OCI-LY7 (cell line): ENCODE data around the gene NGF. TPM values are rescaled to one million over a fixed set of nuclear protein-coding genes. Genes with fewer than 3 reads are reported as not detected.

Experiments used
- BruUV-seq: library from RNA; stranded (reverse); fragments of 400-500 nt; replicated peaks from 2 replicates; lab custom pipeline; 2021; lab: Mats Ljungman, UMichigan
- CTCF ChIA-PET: fragments of 300-600 bp; sonication (Branson Sonifier 250); formaldehyde crosslinking; loops from one replicate; lab custom pipeline; 2022; ENCODE audit warnings: antibody characterized with exemption; ENCODE audit not compliant: unreplicated experiment; lab: Charles Lee
- POLR2A ChIA-PET: fragments of 300-600 bp; sonication (Branson Sonifier 250); formaldehyde crosslinking; loops from one replicate; lab custom pipeline; 2022; ENCODE audit warnings: antibody characterized with exemption; lab: Charles Lee
- DNase-seq: peaks from one replicate; pipeline ENCODE4 v3.0.0-alpha.2; 2015; ENCODE audit warnings: low spot score
- H2AFZ ChIP-seq: fragments of 200-600 bp; sonication (generic), shearing (Covaris generic); 2 replicates; pipeline ENCODE4 v1.6.1; 2014; ENCODE audit warnings: mild to moderate bottlenecking, antibody characterized with exemption, low read length, moderate library complexity
- H3K27ac ChIP-seq: fragments of 200-600 bp; sonication (generic); 2 replicates; pipeline ENCODE4 v1.5.1; 2014; ENCODE audit warnings: mixed run types, low read depth, mild to moderate bottlenecking, moderate library complexity, low read length, inconsistent platforms; ENCODE audit not compliant: poor library complexity, severe bottlenecking
- H3K36me3 ChIP-seq: fragments of 200-600 bp; sonication (generic); 2 replicates; pipeline ENCODE4 v1.6.1; 2014; ENCODE audit warnings: mild to moderate bottlenecking, antibody characterized with exemption, low read length, moderate library complexity, mixed read lengths; ENCODE audit not compliant: insufficient read depth
- H3K4me1 ChIP-seq: fragments of 200-600 bp; sonication (generic); 2 replicates; pipeline ENCODE4 v1.5.1; 2014; ENCODE audit warnings: mild to moderate bottlenecking, low read length; ENCODE audit not compliant: insufficient read depth, poor library complexity, severe bottlenecking
- H3K4me2 ChIP-seq: fragments of 200-600 bp; sonication (generic); 2 replicates; pipeline ENCODE4 v1.6.1; 2014; ENCODE audit warnings: mild to moderate bottlenecking, low read length
- H3K4me3 ChIP-seq: fragments of 200-600 bp; sonication (generic); 2 replicates; pipeline ENCODE4 v1.5.1; 2014; ENCODE audit warnings: mild to moderate bottlenecking, low read depth, low read length; ENCODE audit not compliant: poor library complexity, severe bottlenecking
- H3K79me2 ChIP-seq: fragments of 200-600 bp; sonication (generic); 2 replicates; pipeline ENCODE4 v1.6.1; 2016; ENCODE audit warnings: low read depth, mild to moderate bottlenecking, low read length, moderate library complexity, mixed read lengths; ENCODE audit not compliant: insufficient read depth
- H3K9me2 ChIP-seq: fragments of 200-600 bp; sonication (generic); 2 replicates; pipeline ENCODE4 v1.6.1; 2016; ENCODE audit warnings: mild to moderate bottlenecking, low read length, mixed read lengths; ENCODE audit not compliant: insufficient read depth
- H3K9me3 ChIP-seq: fragments of 200-600 bp; sonication (generic); 2 replicates; pipeline ENCODE4 v1.6.1; 2014; ENCODE audit warnings: mild to moderate bottlenecking, mixed run types, low read length, mixed read lengths
- H4K20me1 ChIP-seq: fragments of 200-600 bp; sonication (generic); 2 replicates; pipeline ENCODE4 v1.6.1; 2014; ENCODE audit warnings: mild to moderate bottlenecking, antibody characterized with exemption, low read length, moderate library complexity, mixed read lengths; ENCODE audit not compliant: insufficient read depth
- CTCF ChIP-seq: fragments of 200-600 bp; sonication (generic); conservative IDR thresholded peaks from 2 replicates; pipeline ENCODE4 v1.5.1; 2014; ENCODE audit warnings: mild to moderate bottlenecking, antibody characterized with exemption, low read length, moderate library complexity, mixed read lengths
- EZH2phosphoT487 ChIP-seq: fragments of 200-600 bp; sonication (generic); IDR thresholded peaks from 2 replicates; pipeline ENCODE4 v1.6.1; 2018; ENCODE audit warnings: low read depth, borderline replicate concordance, mild to moderate bottlenecking, mixed run types, antibody characterized with exemption, low read length, moderate library complexity, mixed read lengths
- intact Hi-C: fragments of 100-400 bp; cut with micrococcal nuclease; formaldehyde crosslinking; loops from one replicate; pipeline ENCODE4 v1.10.0; 2022; ENCODE audit not compliant: unreplicated experiment
- total RNA-seq, 2 experiments: library from RNA; depleted of rRNA in 1 of 2; stranded (reverse); fragments of >200 nt in 1 of 2; shearing (Covaris generic) in 1 of 2; gene quantifications; 2 replicates each; pipeline ENCODE4 v1.2.3, GENCODE V29; 2014 to 2022

NGF gene
- total RNA-seq, 2 experiments from 2014 or later: not detected

DNA sequence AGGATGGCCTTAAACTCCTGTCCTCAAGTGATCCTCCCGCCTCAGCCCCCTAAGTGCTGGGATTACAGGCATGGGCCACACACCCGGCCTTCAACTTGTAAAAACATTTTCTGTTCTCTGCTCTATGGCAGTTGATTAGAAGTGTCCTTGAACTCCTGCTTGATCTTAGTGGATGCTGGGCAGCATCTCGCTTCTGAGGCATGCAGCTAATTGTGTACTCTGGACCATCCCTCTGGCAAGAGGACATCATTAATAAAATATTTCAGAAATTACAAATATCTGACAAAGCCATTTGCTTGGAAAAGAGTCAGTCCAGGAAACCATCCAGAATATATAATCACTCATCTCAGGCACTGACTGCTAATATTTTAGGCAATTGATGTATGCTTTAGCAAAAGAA, 8.1 kb downstream of the NGF start:
- ChIA-PET CTCF (no interaction called here), POLR2A (no interaction called here)
- H3K9me3 ChIP-seq: no peaks in the 10 kb centered on the region
- H2AFZ ChIP-seq: no peak overlapping the region
- H3K4me1 ChIP-seq: no peaks in the 10 kb centered on the region
- TF ChIP-seq EZH2phosphoT487 (no peak), CTCF (no peak)
- H3K27ac ChIP-seq: no peak overlapping the region
- H3K4me3 ChIP-seq: no peak overlapping the region
- no TSS peak for BruUV-seq
- no peak for DNase-seq
- intact Hi-C loops: no loop called here
- no peaks in the 10 kb centered on the region for H3K79me2 ChIP-seq
- no peak overlapping the region for H3K4me2 ChIP-seq
- H3K9me2 ChIP-seq: no peaks in the 10 kb centered on the region
- no peaks in the 10 kb centered on the region for H4K20me1 ChIP-seq
- H3K36me3 ChIP-seq: no peaks in the 10 kb centered on the region

DNA sequence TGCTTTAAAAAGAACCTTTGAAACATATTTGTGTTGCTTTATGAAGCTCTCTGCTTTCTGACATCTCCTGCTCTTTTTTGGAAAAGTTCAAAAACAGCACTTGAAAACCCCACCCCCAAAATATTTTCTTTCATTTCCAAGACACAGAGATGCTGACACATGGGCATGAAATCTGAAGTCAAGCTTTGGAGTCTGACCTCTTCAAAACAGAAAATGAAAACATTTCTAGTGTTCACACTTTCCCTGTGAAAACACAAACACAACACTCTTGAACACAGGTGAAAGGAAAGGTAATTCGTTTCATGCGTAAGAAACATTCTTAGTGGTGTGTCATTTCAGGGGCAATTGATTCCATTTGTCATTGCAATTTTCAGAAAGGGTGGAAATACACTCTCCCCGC, 10.8 kb downstream of the NGF start:
- Histone ChIP-seq H3K27ac (no peak overlapping the region), H4K20me1 (no peaks in the 10 kb centered on the region), H3K9me2 (no peaks in the 10 kb centered on the region), H2AFZ (no peak overlapping the region), H3K79me2 (no peaks in the 10 kb centered on the region), H3K4me1 (no peaks in the 10 kb centered on the region), H3K36me3 (no peaks in the 10 kb centered on the region), H3K4me3 (no peak overlapping the region), H3K4me2 (no peak overlapping the region), H3K9me3 (no peaks in the 10 kb centered on the region)
- intact Hi-C loops: no loop called here
- DNase-seq: no peak
- ChIA-PET POLR2A (interaction anchor here (0.5 kb wide), 1 partner anchor 738 kb away, joined by 4 read pairs; no protein-coding TSS in a partner anchor), CTCF (no interaction called here)
- TF ChIP-seq EZH2phosphoT487: no peak
- TF ChIP-seq CTCF: no peak
- BruUV-seq: no TSS peak

DNA sequence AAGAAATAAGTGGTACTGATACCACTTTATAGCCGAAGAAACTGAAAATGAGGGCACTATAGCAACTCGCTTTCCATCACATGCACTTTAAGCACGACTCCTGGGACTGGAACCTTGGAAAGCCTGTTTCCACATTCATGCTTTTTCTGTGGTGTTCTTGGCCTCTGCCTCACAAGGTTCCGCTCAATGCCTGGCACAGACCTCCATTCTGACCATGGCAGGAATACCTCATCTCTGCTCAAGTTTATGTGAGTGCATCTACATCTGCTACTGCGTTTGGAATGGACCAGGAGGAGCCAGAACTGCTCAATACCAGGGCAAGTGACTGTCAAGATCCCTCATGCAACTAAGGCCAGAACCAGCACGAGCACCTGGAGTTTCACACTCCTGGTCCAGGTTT, 11.6 kb downstream of the NGF start:
- no peaks in the 10 kb centered on the region for H3K4me1 ChIP-seq
- H3K27ac ChIP-seq: no peak overlapping the region
- H2AFZ ChIP-seq: no peak overlapping the region
- no peaks in the 10 kb centered on the region for H3K36me3 ChIP-seq
- no peaks in the 10 kb centered on the region for H3K9me2 ChIP-seq
- ChIA-PET CTCF (no interaction called here), POLR2A (interaction anchor here (0.5 kb wide), 1 partner anchor 737 kb away, joined by 4 read pairs; no protein-coding TSS in a partner anchor)
- H3K4me2 ChIP-seq: no peak overlapping the region
- BruUV-seq: no TSS peak
- no peaks in the 10 kb centered on the region for H3K9me3 ChIP-seq
- no peaks in the 10 kb centered on the region for H4K20me1 ChIP-seq
- no peak for DNase-seq
- intact Hi-C loops: no loop called here
- H3K79me2 ChIP-seq: no peaks in the 10 kb centered on the region
- H3K4me3 ChIP-seq: no peak overlapping the region
- TF ChIP-seq CTCF: no peak
- no peak for TF ChIP-seq EZH2phosphoT487
